ENCODE measurements around the gene UBE2Z.

- TF ChIP-seq CTCF (conservative IDR thresholded peaks at IDR 0.05; ENCODE audit: low read depth, low read length): no peak
- no peak for TF ChIP-seq FOS (IDR thresholded peaks at IDR 0.05; ENCODE audit: low read depth, low read length)
- TF ChIP-seq RCOR1 (IDR thresholded peaks at IDR 0.05; ENCODE audit: insufficient replicate concordance, low read length): no peak
- TF ChIP-seq MXI1 (IDR thresholded peaks at IDR 0.05; ENCODE audit: borderline replicate concordance, low read depth, low read length): no peak
- no peak for TF ChIP-seq USF2 (IDR thresholded peaks at IDR 0.05; ENCODE audit: low read depth, low read length)
- no peak for TF ChIP-seq POLR2A (IDR thresholded peaks at IDR 0.05; ENCODE audit: low read depth, low read length)
- TF ChIP-seq MAZ (IDR thresholded peaks at IDR 0.05; ENCODE audit: borderline replicate concordance, low read depth, low read length): no peak
- no peak for TF ChIP-seq MAFK (IDR thresholded peaks at IDR 0.05; ENCODE audit: low read depth, low read length)
These were observed 39.2 kb upstream of the UBE2Z start for GRCh38 chr17:48868916-48869500.

Measured in IMR-90 (cell line).